Melanocyte of skin (primary cell): ENCODE data around the gene TMEM215. TPM values are rescaled to one million over a fixed set of nuclear protein-coding genes. Genes with fewer than 3 reads are reported as not detected.

Experiments
- small RNA-seq, 2 donors: library from RNA; depleted of rRNA; stranded (forward); fragments of <200 nt; gene quantifications; one replicate each; pipeline ENCODE3, GENCODE V24; 2012
- total RNA-seq, 2 donors: library from RNA; depleted of rRNA; stranded (reverse); fragments of >200 nt; gene quantifications; 2 replicates each; pipeline ENCODE4 v1.2.3, GENCODE V29; 2012

Gene TMEM215
- under 1 TPM; under 0.01 TPM for total RNA-seq

GRCh38 chr9:32783168-32783891, at the start of gene TMEM215:
Gene TMEM215 (plus strand): TSS chr9:32783540. CDS start chr9:32784184, 644 bp downstream.

Small RNA genes within 50 kb of the gene (small RNA-seq; reads per million reads assigned to genes)
- 0 reads per million in 2 donors for gene RF00019

Other genes starting within 250 kb of the TMEM215 start
- 1 to 10 TPM; 2.8 to 3.0 TPM for gene SMIM27, start 231.2 kb upstream of the TMEM215 start, total RNA-seq
- gene TOPORS, start 231.0 kb upstream of the TMEM215 start, total RNA-seq = 10 to 100 TPM; 25.1 to 27.6 TPM
- gene NDUFB6, start 210.4 kb upstream of the TMEM215 start, total RNA-seq = 10 to 100 TPM; 28.2 to 32.3 TPM
- under 1 TPM; under 0.01 TPM for gene TAF1L, start 147.9 kb upstream of the TMEM215 start, total RNA-seq
- gene APTX, start 218.1 kb downstream of the TMEM215 start, total RNA-seq = 10 to 100 TPM; 30.6 to 43.6 TPM
- 100 to 1,000 TPM; 113 to 189 TPM for gene DNAJA1, start 241.7 kb downstream of the TMEM215 start, total RNA-seq